Measurements from ENCODE around the gene JDP2.

- TF ChIP-seq CTCF (IDR thresholded peaks at IDR 0.05) (no peak), EZH2 (IDR thresholded peaks at IDR 0.05; ENCODE audit: borderline replicate concordance, insufficient read depth, low read depth, low read length, poor library complexity, severe bottlenecking) (no peak)
These were observed 27.7 kb upstream of the JDP2 start for GRCh38 chr14:75399843-75400775.

Data from B cell (primary cell).